ENCODE results near the gene TMEM44. TPM values are rescaled to one million over a fixed set of nuclear protein-coding genes. Genes with fewer than 3 reads are reported as not detected.

The TMEM44 gene
- total RNA-seq, 1 experiment from 2014 or later = 8.3 TPM

DNA sequence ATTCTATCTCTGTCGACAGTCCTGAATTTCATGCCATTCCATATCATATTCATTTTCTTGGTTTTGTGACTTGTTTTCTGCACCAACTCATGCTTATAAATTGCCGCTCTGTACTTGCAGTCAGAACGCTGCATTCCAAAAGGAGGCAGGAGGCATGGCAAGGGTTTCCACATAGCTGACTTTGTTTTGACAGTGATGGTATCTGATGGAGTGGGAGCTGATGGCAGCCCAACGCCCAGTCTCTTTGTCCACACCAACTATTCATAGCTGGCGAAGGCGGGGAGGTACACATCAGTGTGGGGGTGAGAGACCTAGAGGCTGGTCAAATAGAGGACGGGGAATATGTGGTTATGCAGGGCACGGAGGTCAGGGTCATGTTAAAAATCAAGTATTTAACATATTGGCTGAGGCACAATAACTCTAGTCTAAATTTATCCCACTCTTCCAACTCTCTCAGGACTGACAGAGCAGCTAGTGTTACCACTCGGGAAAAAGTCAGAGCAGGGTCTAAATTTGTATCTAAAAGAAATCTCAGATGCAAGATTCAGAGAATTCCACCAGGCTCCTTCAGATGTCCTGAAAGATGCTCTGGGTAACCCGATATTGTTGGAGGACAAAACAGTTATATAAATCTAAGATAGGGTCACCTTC, 78.6 kb downstream of the TMEM44 start:
- intact Hi-C loops (cut with micrococcal nuclease) = no loop called here
- H3K9me3 Mint-ChIP-seq (ENCODE audit: unreplicated experiment) = no peaks in the 10 kb centered on the region
- TF ChIP-seq, protein P1, sequence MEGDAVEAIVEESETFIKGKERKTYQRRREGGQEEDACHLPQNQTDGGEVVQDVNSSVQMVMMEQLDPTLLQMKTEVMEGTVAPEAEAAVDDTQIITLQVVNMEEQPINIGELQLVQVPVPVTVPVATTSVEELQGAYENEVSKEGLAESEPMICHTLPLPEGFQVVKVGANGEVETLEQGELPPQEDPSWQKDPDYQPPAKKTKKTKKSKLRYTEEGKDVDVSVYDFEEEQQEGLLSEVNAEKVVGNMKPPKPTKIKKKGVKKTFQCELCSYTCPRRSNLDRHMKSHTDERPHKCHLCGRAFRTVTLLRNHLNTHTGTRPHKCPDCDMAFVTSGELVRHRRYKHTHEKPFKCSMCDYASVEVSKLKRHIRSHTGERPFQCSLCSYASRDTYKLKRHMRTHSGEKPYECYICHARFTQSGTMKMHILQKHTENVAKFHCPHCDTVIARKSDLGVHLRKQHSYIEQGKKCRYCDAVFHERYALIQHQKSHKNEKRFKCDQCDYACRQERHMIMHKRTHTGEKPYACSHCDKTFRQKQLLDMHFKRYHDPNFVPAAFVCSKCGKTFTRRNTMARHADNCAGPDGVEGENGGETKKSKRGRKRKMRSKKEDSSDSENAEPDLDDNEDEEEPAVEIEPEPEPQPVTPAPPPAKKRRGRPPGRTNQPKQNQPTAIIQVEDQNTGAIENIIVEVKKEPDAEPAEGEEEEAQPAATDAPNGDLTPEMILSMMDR (IDR thresholded peaks at IDR 0.05; ENCODE audit: unreplicated experiment) = no peak
- POLR2A ChIA-PET = interaction anchor here (1.0 kb wide), 1 partner anchor 71 kb away, joined by 4 read pairs; no protein-coding TSS in a partner anchor
- H3K36me3 Mint-ChIP-seq (ENCODE audit: insufficient read depth, unreplicated experiment) = no peaks in the 10 kb centered on the region
- no TSS peak for BruUV-seq (replicated peaks)
- no peak overlapping the region for H3K27ac Mint-ChIP-seq (ENCODE audit: low read depth, unreplicated experiment)
- CTCF ChIA-PET = interaction anchor here (0.5 to 1.8 kb wide), 3 partner anchors 20 to 83 kb away, joined by 3 to 6 read pairs (median 4); no protein-coding TSS in a partner anchor
- H3K4me3 Mint-ChIP-seq (ENCODE audit: unreplicated experiment) = no peak overlapping the region
- peaks cover 9% of the 10 kb centered on the region for H3K4me1 Mint-ChIP-seq (ENCODE audit: insufficient read depth, unreplicated experiment)
- no peak for DNase-seq (ENCODE audit: unreplicated experiment)
- no peaks in the 10 kb centered on the region for H3K27me3 Mint-ChIP-seq (ENCODE audit: insufficient read depth, unreplicated experiment)

DNA sequence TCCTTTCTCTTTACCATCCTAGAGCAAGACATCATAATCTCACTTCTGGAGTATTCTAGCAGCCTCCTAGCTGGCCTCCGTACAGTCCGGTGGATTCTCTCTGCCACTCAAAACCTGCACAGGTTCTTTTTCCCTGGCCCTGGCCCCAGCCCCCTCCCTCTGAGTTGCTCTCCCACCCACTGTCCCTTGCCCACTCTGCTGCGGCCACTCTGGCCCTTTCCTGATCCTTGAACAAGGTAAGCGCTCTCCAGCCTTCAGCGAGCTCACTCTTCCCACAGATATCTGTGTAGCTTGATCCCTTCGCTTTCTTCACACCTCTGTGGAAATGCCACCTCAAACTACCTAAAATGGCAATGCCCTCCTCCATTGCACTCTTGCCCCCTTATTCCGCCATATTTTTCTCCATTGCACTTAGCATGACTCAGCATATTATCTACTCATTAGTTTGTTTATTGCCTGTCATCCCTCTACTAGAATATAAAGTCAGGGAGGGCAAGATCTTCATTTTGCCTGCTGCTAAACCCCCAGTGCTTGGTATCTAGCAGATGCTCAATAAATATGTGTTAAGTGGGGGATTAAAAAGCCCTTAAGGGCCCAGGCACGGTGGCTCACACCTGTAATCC, 80.8 kb downstream of the TMEM44 start:
- CTCF ChIA-PET = interaction anchor here (0.7 to 1.2 kb wide), 2 partner anchors 10 to 30 kb away, joined by 3 to 4 read pairs; no protein-coding TSS in a partner anchor
- no peaks in the 10 kb centered on the region for H3K9me3 Mint-ChIP-seq (ENCODE audit: unreplicated experiment)
- no TSS peak for BruUV-seq (replicated peaks)

DNA sequence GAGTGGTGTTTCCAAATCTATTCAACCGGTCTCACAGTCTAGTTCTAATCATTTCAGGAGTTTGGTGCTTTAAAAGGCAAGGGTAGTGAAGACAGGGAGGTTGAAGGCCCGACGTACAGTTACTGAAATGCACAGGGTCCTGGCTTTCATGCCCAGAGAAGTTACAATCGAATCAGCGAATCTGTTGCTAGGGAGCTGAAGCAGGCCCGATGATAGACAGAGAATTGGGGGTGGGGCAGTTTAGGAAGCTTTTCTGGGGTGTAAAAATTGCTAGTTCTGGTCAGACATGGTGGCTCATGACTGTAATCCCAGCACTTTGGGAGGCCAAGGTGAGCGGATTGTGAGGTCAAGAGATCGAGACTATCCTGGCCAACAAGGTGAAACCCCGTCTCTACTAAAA, 83.4 kb downstream of the TMEM44 start:
- H3K27ac Mint-ChIP-seq (ENCODE audit: low read depth, unreplicated experiment) = no peak overlapping the region
- H3K4me1 Mint-ChIP-seq (ENCODE audit: insufficient read depth, unreplicated experiment) = no peaks in the 10 kb centered on the region
- no peaks in the 10 kb centered on the region for H3K36me3 Mint-ChIP-seq (ENCODE audit: insufficient read depth, unreplicated experiment)
- H3K9me3 Mint-ChIP-seq (ENCODE audit: unreplicated experiment) = no peaks in the 10 kb centered on the region
- intact Hi-C loops (cut with micrococcal nuclease) = no loop called here
- ChIA-PET POLR2A (no interaction called here), CTCF (interaction anchor here (0.6 kb wide), 1 partner anchor 33 kb away, joined by 3 read pairs; no protein-coding TSS in a partner anchor)
- TF ChIP-seq, protein P1 (IDR thresholded peaks at IDR 0.05; ENCODE audit: unreplicated experiment) = no peak
- DNase-seq (ENCODE audit: unreplicated experiment) = no peak
- no peak overlapping the region for H3K4me3 Mint-ChIP-seq (ENCODE audit: unreplicated experiment)
- H3K27me3 Mint-ChIP-seq (ENCODE audit: insufficient read depth, unreplicated experiment) = no peaks in the 10 kb centered on the region
- BruUV-seq (replicated peaks) = no TSS peak

More for the DNA sequence above, 80.8 kb downstream of the TMEM44 start:
- Mint-ChIP-seq H3K4me1 (ENCODE audit: insufficient read depth, unreplicated experiment) (peaks cover 9% of the 10 kb centered on the region), H3K27ac (ENCODE audit: low read depth, unreplicated experiment) (no peak overlapping the region), H3K27me3 (ENCODE audit: insufficient read depth, unreplicated experiment) (no peaks in the 10 kb centered on the region), H3K36me3 (ENCODE audit: insufficient read depth, unreplicated experiment) (no peaks in the 10 kb centered on the region), H3K4me3 (ENCODE audit: unreplicated experiment) (no peak overlapping the region)
- TF ChIP-seq, protein P1 (IDR thresholded peaks at IDR 0.05; ENCODE audit: unreplicated experiment) = no peak
- POLR2A ChIA-PET = no interaction called here
- intact Hi-C loops (cut with micrococcal nuclease) = no loop called here
- DNase-seq (ENCODE audit: unreplicated experiment) = no peak
